Activated T-helper 1 cell treated with anti-CD3 and anti-CD28 coated beads, Interleukin-12 subunit alpha, Interleukin-12 subunit beta, Interleukin-2, Interleukin-4 antibody, amounts not matched to agents 30 ng/mL and 10 ng/mL and 1 ng/mL, durations not matched to agents 14 hours and 24 hours and 36 hours (primary cell): Measurements from ENCODE around the gene MGRN1. TPM values are rescaled to one million over a fixed set of nuclear protein-coding genes. Genes with fewer than 3 reads are reported as not detected.
"Not testable (repeated sequence)": the region's sequence is repeated elsewhere in the genome, so short reads cannot be mapped to it uniquely, and the experiment has no call there.

Source experiments
- DNase-seq: peaks from one replicate; pipeline ENCODE4 v3.0.0; 2021; ENCODE audit warnings: low spot score
- H3K27ac Mint-ChIP-seq: one replicate; pipeline ENCODE4 v1.8.0; 2021; ENCODE audit warnings: mild to moderate bottlenecking, mixed read lengths
- H3K27me3 Mint-ChIP-seq: one replicate; pipeline ENCODE4 v1.8.0; 2022; ENCODE audit warnings: mild to moderate bottlenecking, moderate library complexity, mixed read lengths; ENCODE audit not compliant: insufficient read depth
- H3K36me3 Mint-ChIP-seq: one replicate; pipeline ENCODE4 v1.8.0; 2021; ENCODE audit warnings: low read depth, mixed read lengths
- H3K4me1 Mint-ChIP-seq: one replicate; pipeline ENCODE4 v1.8.0; 2021; ENCODE audit warnings: low read depth, mixed read lengths
- H3K4me3 Mint-ChIP-seq: one replicate; pipeline ENCODE4 v1.8.0; 2021; ENCODE audit warnings: mild to moderate bottlenecking, moderate library complexity, mixed read lengths
- H3K9me3 Mint-ChIP-seq: one replicate; pipeline ENCODE4 v1.8.0; 2021; ENCODE audit warnings: mixed read lengths
- intact Hi-C: fragments of 100-400 bp; cut with micrococcal nuclease; formaldehyde crosslinking; loops from one replicate; pipeline ENCODE4 v1.15.1; 2024
- total RNA-seq: library from RNA; stranded (reverse); gene quantifications from 2 replicates; pipeline ENCODE4 v1.2.3, GENCODE V29; 2022

MGRN1 gene
- total RNA-seq, 1 donor from 2014 or later = 110 TPM

- no peaks in the 10 kb centered on the region for H3K9me3 Mint-ChIP-seq
- intact Hi-C loops = no loop called here
Measured at GRCh38 chr16:4640572-4641305, 16.1 kb downstream of the MGRN1 start.

DNA sequence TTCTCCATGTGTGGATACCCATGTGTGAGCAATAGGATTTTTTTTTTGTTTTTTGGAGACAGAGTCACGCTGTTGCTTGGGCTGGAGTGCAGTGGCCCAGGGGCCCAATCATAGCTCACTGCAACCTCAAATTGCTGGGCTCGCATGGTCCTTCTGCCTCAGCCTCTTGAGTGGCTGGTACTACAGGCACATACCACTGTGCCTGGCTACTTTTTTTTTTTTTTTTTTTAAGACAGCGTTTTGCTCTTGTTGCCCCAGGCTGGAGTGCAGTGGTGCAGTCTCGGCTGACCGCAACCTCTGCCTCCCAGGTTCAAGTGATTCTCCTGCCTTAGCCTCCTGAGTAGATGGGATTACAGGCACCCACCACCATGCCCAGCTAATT lies 16.7 kb downstream of the MGRN1 start:
- intact Hi-C loops = no loop called here
- DNase-seq = no peak
- peaks cover 12% of the 10 kb centered on the region for H3K4me1 Mint-ChIP-seq
- no peak overlapping the region for H3K4me3 Mint-ChIP-seq
- H3K9me3 Mint-ChIP-seq = no peaks in the 10 kb centered on the region
- no peaks in the 10 kb centered on the region for H3K36me3 Mint-ChIP-seq
- H3K27me3 Mint-ChIP-seq = no peaks in the 10 kb centered on the region
- peak overlapping the region; percentile 52 for H3K27ac Mint-ChIP-seq

More at GRCh38 chr16:4640572-4641305, 16.1 kb downstream of the MGRN1 start:
- Mint-ChIP-seq H3K27me3 (no peaks in the 10 kb centered on the region), H3K4me3 (no peak overlapping the region), H3K27ac (peak overlapping the region; percentile 52), H3K36me3 (no peaks in the 10 kb centered on the region), H3K4me1 (peaks cover 11% of the 10 kb centered on the region)
- DNase-seq = no peak

- no peaks in the 10 kb centered on the region for H3K27me3 Mint-ChIP-seq
- intact Hi-C loops = no loop called here
- no peak overlapping the region for H3K27ac Mint-ChIP-seq
- DNase-seq = no peak
- peaks cover 12% of the 10 kb centered on the region for H3K4me1 Mint-ChIP-seq
- H3K4me3 Mint-ChIP-seq = no peak overlapping the region
- H3K9me3 Mint-ChIP-seq = no peaks in the 10 kb centered on the region
- no peaks in the 10 kb centered on the region for H3K36me3 Mint-ChIP-seq
Measured at GRCh38 chr16:4641895-4642294, 17.3 kb downstream of the MGRN1 start.

DNA sequence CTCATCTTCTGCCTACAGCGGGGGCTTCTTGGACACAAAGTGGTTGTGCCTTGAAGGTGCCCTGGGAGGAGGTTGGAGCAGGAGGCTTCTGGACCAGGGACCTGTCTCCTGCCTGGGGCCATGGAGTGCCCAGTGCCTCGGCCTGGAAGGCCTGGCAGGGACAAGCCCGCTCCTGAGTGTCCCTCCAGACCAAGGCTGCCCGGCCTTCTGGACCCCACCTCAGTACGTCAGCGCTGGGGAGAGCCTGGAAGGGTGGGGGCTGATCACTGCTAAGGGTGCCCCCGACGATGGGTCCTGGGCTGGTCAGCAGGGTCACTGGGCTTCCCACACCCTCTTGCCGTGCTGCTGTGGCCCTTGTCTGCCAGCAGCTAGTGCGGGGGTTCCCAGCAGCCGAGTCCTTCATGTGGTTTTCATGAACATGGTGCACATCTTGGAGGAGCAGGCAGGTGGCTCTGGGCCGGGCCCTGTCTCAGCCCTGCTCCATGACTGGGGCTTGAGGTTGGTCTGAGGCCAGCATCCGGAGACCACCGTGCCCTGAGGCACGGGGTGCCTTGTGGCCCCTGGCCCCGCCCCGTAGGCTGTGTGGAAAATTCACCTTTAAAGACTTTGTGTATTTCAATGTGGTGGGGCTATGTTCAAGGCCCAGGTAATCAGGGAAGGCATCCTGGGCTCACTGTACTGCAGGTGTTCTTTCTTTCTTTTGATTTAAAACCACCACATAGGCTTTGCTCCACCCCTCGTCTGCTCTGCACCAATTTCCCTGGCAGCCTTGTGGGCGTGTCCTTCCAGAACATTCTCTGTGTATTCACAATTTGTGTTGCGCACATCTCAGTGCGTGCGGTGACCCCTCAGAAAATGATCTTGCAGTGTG lies 22.4 kb downstream of the MGRN1 start:
- intact Hi-C loops = no loop called here
- Mint-ChIP-seq H3K9me3 (no peaks in the 10 kb centered on the region), H3K27ac (peak overlapping the region; percentile 4), H3K36me3 (peaks cover 21% of the 10 kb centered on the region), H3K4me3 (no peak overlapping the region), H3K27me3 (no peaks in the 10 kb centered on the region), H3K4me1 (peaks cover 27% of the 10 kb centered on the region)
- no peak for DNase-seq

DNA sequence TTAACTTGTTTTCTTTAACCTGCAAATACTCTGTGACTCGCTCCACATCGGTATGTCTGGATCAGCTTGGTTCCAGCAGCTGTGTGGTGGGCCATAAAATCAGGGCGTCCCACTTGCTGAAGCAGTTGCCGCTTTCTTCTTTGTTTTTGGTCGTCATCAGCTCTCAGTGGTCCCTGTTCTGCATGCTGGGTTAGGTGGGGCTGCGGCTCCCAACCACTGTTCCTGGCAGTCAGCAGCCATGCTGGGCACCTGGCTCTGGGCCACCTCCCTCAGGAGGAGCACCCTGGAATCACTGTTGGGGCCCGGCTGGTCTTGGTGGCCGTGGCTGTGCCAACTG lies 23.0 kb downstream of the MGRN1 start:
- Mint-ChIP-seq H3K4me1 (peaks cover 27% of the 10 kb centered on the region), H3K36me3 (peaks cover 21% of the 10 kb centered on the region), H3K4me3 (no peak overlapping the region), H3K9me3 (no peaks in the 10 kb centered on the region), H3K27ac (no peak overlapping the region), H3K27me3 (no peaks in the 10 kb centered on the region)
- intact Hi-C loops = no loop called here
- no peak for DNase-seq

- Mint-ChIP-seq H3K4me1 (peaks cover 27% of the 10 kb centered on the region), H3K27me3 (no peaks in the 10 kb centered on the region), H3K36me3 (peaks cover 25% of the 10 kb centered on the region), H3K27ac (peak overlapping the region; percentile 2), H3K4me3 (no peak overlapping the region), H3K9me3 (no peaks in the 10 kb centered on the region)
- intact Hi-C loops = no loop called here
- no peak for DNase-seq
Measured at GRCh38 chr16:4648917-4649316, 24.3 kb downstream of the MGRN1 start.

- no peak for DNase-seq
- intact Hi-C loops = no loop called here
- no peaks in the 10 kb centered on the region for H3K27me3 Mint-ChIP-seq
Measured at GRCh38 chr16:4649744-4650442, 25.3 kb downstream of the MGRN1 start.

DNA sequence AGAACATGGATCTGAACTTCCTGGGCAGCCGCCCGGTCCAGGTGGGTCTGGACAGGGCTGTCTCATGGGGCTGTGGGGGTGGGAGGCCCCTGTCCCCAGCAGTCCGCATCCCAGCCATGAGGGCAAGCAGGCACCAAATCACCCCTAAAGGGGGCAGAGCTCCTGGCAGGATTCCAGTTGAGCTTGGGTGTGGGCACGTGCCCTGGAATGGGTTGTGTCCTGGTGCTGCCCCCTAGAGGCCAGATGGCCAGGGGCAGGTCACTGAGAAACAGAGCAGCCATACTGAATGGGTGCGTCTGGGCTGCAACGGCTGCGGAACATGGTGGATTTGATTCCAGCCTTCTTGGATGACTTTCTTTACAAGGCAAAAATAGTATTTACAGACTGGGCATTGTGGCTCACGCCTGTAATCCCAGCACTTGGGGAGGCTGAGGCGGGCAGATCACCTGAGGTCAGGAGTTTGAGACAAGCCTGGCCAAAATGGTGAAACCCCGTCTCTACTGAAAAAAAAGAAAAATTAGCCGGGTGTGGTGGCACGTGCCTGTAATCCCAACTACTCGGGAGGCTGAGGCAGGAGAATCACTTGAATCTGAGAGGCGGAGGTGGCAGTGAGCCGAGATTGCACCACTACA lies 25.9 kb downstream of the MGRN1 start:
- Mint-ChIP-seq H3K36me3 (peaks cover 25% of the 10 kb centered on the region), H3K27ac (peak overlapping the region; percentile 7), H3K4me1 (peaks cover 23% of the 10 kb centered on the region)
- peak; percentile 55 for DNase-seq
- H3K4me3 Mint-ChIP-seq, H3K27me3 Mint-ChIP-seq, H3K9me3 Mint-ChIP-seq, intact Hi-C loops: not testable (repeated sequence)

More at GRCh38 chr16:4649744-4650442, 25.3 kb downstream of the MGRN1 start:
- H3K36me3 Mint-ChIP-seq = peaks cover 25% of the 10 kb centered on the region
- H3K4me1 Mint-ChIP-seq = peaks cover 27% of the 10 kb centered on the region
- H3K9me3 Mint-ChIP-seq = no peaks in the 10 kb centered on the region
- peak overlapping the region; percentile 7 for H3K27ac Mint-ChIP-seq
- H3K4me3 Mint-ChIP-seq = no peak overlapping the region

- no peak for DNase-seq
- intact Hi-C loops = no loop called here
- Mint-ChIP-seq H3K4me1 (peaks cover 21% of the 10 kb centered on the region), H3K9me3 (no peaks in the 10 kb centered on the region), H3K27me3 (no peaks in the 10 kb centered on the region), H3K27ac (no peak overlapping the region), H3K36me3 (peaks cover 29% of the 10 kb centered on the region), H3K4me3 (no peak overlapping the region)
Measured at GRCh38 chr16:4651827-4652226, 27.2 kb downstream of the MGRN1 start.

GRCh38 chr16:4652561-4652960 lies 27.9 kb downstream of the MGRN1 start:
- no peak for DNase-seq
- Mint-ChIP-seq H3K4me3 (no peak overlapping the region), H3K36me3 (peaks cover 29% of the 10 kb centered on the region), H3K9me3 (no peaks in the 10 kb centered on the region), H3K4me1 (peaks cover 16% of the 10 kb centered on the region), H3K27ac (no peak overlapping the region), H3K27me3 (no peaks in the 10 kb centered on the region)
- intact Hi-C loops = no loop called here

GRCh38 chr16:4654011-4654963 lies 29.7 kb downstream of the MGRN1 start:
- Mint-ChIP-seq H3K4me3 (no peak overlapping the region), H3K27ac (no peak overlapping the region), H3K4me1 (peaks cover 10% of the 10 kb centered on the region), H3K27me3 (no peaks in the 10 kb centered on the region), H3K36me3 (peaks cover 26% of the 10 kb centered on the region), H3K9me3 (no peaks in the 10 kb centered on the region)
- intact Hi-C loops = no loop called here
- no peak for DNase-seq
